ENCODE data around the gene PHB1.

Gene PHB1

GRCh38 chr17:49443862-49444261 lies 29.2 kb upstream of the PHB1 start:
- DNase-seq, result no peak
- no peaks in the 10 kb centered on the region for H3K36me3 ChIP-seq

GRCh38 chr17:49442041-49442440 lies 27.4 kb upstream of the PHB1 start:
- Histone ChIP-seq H3K27me3 (ENCODE audit: insufficient read depth, low read depth, severe bottlenecking) (no peaks in the 10 kb centered on the region), H3K36me3 (no peaks in the 10 kb centered on the region), H3K9me3 (ENCODE audit: severe bottlenecking) (no peaks in the 10 kb centered on the region), H3K4me3 (ENCODE audit: low read depth, low read length) (no peak overlapping the region), H3K27ac (no peak overlapping the region)
- DNase-seq, result no peak
- TF ChIP-seq CTCF (IDR thresholded peaks at IDR 0.05; ENCODE audit: low read depth, low read length), result no peak

More at GRCh38 chr17:49443862-49444261, 29.2 kb upstream of the PHB1 start:
- Histone ChIP-seq H3K27me3 (ENCODE audit: insufficient read depth, low read depth, severe bottlenecking) (no peaks in the 10 kb centered on the region), H3K9me3 (ENCODE audit: severe bottlenecking) (no peaks in the 10 kb centered on the region), H3K27ac (no peak overlapping the region), H3K4me3 (ENCODE audit: low read depth, low read length) (no peak overlapping the region)
- TF ChIP-seq CTCF (IDR thresholded peaks at IDR 0.05; ENCODE audit: low read depth, low read length), result no peak

- no peaks in the 10 kb centered on the region for H3K36me3 ChIP-seq
- H3K4me3 ChIP-seq (ENCODE audit: low read depth, low read length), result no peak overlapping the region
- H3K27ac ChIP-seq, result no peak overlapping the region
- no peaks in the 10 kb centered on the region for H3K27me3 ChIP-seq (ENCODE audit: insufficient read depth, low read depth, severe bottlenecking)
- DNase-seq, result no peak
- TF ChIP-seq CTCF (IDR thresholded peaks at IDR 0.05; ENCODE audit: low read depth, low read length), result no peak
- H3K9me3 ChIP-seq (ENCODE audit: severe bottlenecking), result no peaks in the 10 kb centered on the region
These were observed 26.9 kb upstream of the PHB1 start for GRCh38 chr17:49441578-49441977.

GRCh38 chr17:49440581-49440980 lies 25.9 kb upstream of the PHB1 start:
- H3K27me3 ChIP-seq (ENCODE audit: insufficient read depth, low read depth, severe bottlenecking), result no peaks in the 10 kb centered on the region
- DNase-seq, result no peak
- no peaks in the 10 kb centered on the region for H3K36me3 ChIP-seq
- no peak overlapping the region for H3K27ac ChIP-seq
- H3K4me3 ChIP-seq (ENCODE audit: low read depth, low read length), result no peak overlapping the region
- H3K9me3 ChIP-seq (ENCODE audit: severe bottlenecking), result no peaks in the 10 kb centered on the region
- TF ChIP-seq CTCF (IDR thresholded peaks at IDR 0.05; ENCODE audit: low read depth, low read length), result no peak

GRCh38 chr17:49439673-49440571 lies 25.2 kb upstream of the PHB1 start:
- H3K4me3 ChIP-seq (ENCODE audit: low read depth, low read length), result no peak overlapping the region
- DNase-seq, result no peak
- H3K9me3 ChIP-seq (ENCODE audit: severe bottlenecking), result no peaks in the 10 kb centered on the region
- no peak overlapping the region for H3K27ac ChIP-seq
- no peak for TF ChIP-seq CTCF (IDR thresholded peaks at IDR 0.05; ENCODE audit: low read depth, low read length)
- H3K36me3 ChIP-seq, result no peaks in the 10 kb centered on the region
- H3K27me3 ChIP-seq (ENCODE audit: insufficient read depth, low read depth, severe bottlenecking), result no peaks in the 10 kb centered on the region

GRCh38 chr17:49439305-49439672 lies 24.6 kb upstream of the PHB1 start:
- no peak for TF ChIP-seq CTCF (IDR thresholded peaks at IDR 0.05; ENCODE audit: low read depth, low read length)
- H3K4me3 ChIP-seq (ENCODE audit: low read depth, low read length), result no peak overlapping the region
- no peaks in the 10 kb centered on the region for H3K9me3 ChIP-seq (ENCODE audit: severe bottlenecking)
- DNase-seq, result no peak
- H3K36me3 ChIP-seq, result no peaks in the 10 kb centered on the region
- H3K27me3 ChIP-seq (ENCODE audit: insufficient read depth, low read depth, severe bottlenecking), result no peaks in the 10 kb centered on the region
- no peak overlapping the region for H3K27ac ChIP-seq

All from WERI-Rb-1 (cell line).